GM10248 (cell line): Measurements from ENCODE around the gene RPAP3.

ENCODE experiments used
- CTCF ChIA-PET: fragments of 300-600 bp; sonication (Branson Sonifier 250); formaldehyde crosslinking; extraction: SDS; loops from one replicate; lab custom pipeline; 2021; ENCODE audit warnings: antibody characterized with exemption; lab: Yijun Ruan, JAX
- POLR2A ChIA-PET: fragments of 350-650 bp; sonication (Branson Sonifier 250); formaldehyde crosslinking; extraction: SDS; loops from one replicate; lab custom pipeline; 2020; ENCODE audit warnings: antibody characterized with exemption; lab: Yijun Ruan, JAX
- DNase-seq: peaks from one replicate; pipeline ENCODE4 v3.0.0; 2012; ENCODE audit errors: extremely low spot score
- CTCF ChIP-seq: IDR thresholded peaks from 2 replicates; pipeline ENCODE4 v1.5.1; 2012; ENCODE audit warnings: mild to moderate bottlenecking, low read depth; ENCODE audit errors: extremely low read depth, missing control alignments, control extremely low read depth

RPAP3 gene

GRCh38 chr12:47740606-47741339 is 34.9 kb upstream of the RPAP3 start:
- ChIA-PET POLR2A (interaction anchor here (0.9 to 1.5 kb wide), 3 partner anchors 16 to 417 kb away, joined by 3 to 5 read pairs (median 4); partner anchors contain the start of gene ASB8), CTCF (interaction anchor here (0.9 to 46.2 kb wide), 24 partner anchors 13 to 708 kb away, joined by 3 to 1524 read pairs (median 6); partner anchors contain the start of genes ENDOU, HDAC7, RAPGEF3 and RPAP3)
- peak; percentile 44 for DNase-seq
- TF ChIP-seq CTCF = no peak

- DNase-seq = peak; percentile 76
- POLR2A ChIA-PET = interaction anchor here (1.5 kb wide), 1 partner anchor 22 kb away, joined by 4 read pairs; no protein-coding TSS in a partner anchor
- no peak for TF ChIP-seq CTCF
- CTCF ChIA-PET = interaction anchor here (1.1 to 46.2 kb wide), 12 partner anchors 13 to 210 kb away, joined by 4 to 1524 read pairs (median 24); partner anchors contain the start of genes ENDOU, HDAC7, RAPGEF3 and SLC48A1
Observed at GRCh38 chr12:47739979-47740378, 34.1 kb upstream of the RPAP3 start.

GRCh38 chr12:47739297-47739696 is 33.5 kb upstream of the RPAP3 start:
- ChIA-PET POLR2A (no interaction called here), CTCF (interaction anchor here (1.1 to 46.2 kb wide), 7 partner anchors 12 to 146 kb away, joined by 4 to 1524 read pairs (median 225); partner anchors contain the start of genes ENDOU, RAPGEF3 and SLC48A1)
- no peak for DNase-seq
- TF ChIP-seq CTCF = no peak

- peak; percentile 16 for DNase-seq
- POLR2A ChIA-PET = no interaction called here
- CTCF ChIA-PET = interaction anchor here (7.3 to 46.2 kb wide), 4 partner anchors 19 to 97 kb away, joined by 117 to 1524 read pairs (median 339); partner anchors contain the start of genes RAPGEF3 and SLC48A1
- TF ChIP-seq CTCF = no peak
Observed at GRCh38 chr12:47737936-47738594, 32.2 kb upstream of the RPAP3 start.

- no peak for TF ChIP-seq CTCF
- no peak for DNase-seq
- ChIA-PET POLR2A (no interaction called here), CTCF (interaction anchor here (0.8 to 46.2 kb wide), 4 partner anchors 12 to 45 kb away, joined by 3 to 1524 read pairs (median 233); partner anchors contain the start of genes ENDOU, RAPGEF3 and SLC48A1)
Observed at GRCh38 chr12:47736877-47737676, 31.2 kb upstream of the RPAP3 start.
